ENCODE results near the gene FRY. TPM values are rescaled to one million over a fixed set of nuclear protein-coding genes. Genes with fewer than 3 reads are reported as not detected.

The FRY gene
- total RNA-seq, 2 donors from 2014 or later: 122 to 165 TPM

DNA sequence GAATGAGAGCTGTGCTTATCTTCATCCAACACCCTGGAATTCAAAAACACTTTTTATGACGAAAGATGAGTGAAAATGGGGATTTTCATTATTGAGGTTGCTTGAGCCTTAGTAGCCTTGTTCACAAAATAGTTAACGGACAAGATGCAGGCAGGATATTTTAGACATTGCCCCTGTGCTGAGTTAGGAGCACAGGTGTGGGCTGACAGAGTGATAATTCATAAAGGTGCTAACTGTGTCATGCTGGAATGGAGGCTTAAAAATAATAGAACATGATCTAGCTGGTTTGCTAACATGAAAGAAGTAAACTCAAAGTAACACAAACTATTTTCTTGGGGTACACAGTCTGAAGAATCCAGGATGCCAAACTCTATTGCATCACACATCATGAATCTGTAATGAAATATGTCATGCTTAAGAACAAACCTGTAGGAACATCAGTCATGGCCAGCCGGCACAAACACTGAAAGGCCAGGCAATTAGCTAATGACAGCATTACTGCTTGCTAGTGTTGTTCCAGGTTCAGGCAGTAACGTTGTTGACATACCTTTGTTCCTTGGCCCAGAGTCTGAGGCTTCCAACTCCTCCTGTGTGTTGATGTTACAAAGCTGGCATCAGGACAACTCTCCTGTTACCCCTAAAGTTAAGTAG lies 55.3 kb downstream of the FRY start:
- Histone ChIP-seq H3K36me3 (no peaks in the 10 kb centered on the region), H3K4me3 (no peak overlapping the region), H3K27me3 (replicated peaks; ENCODE audit: insufficient read depth) (no peaks in the 10 kb centered on the region), H3K4me1 (ENCODE audit: control insufficient read depth in 1 of 2, low read depth in 2 of 2) (peaks cover 0 to 21% of the 10 kb centered on the region in 2 donors), H3K9me3 (no peaks in the 10 kb centered on the region), H3K27ac (no peak overlapping the region)
- ATAC-seq (ENCODE audit: insufficient number of reproducible peaks, low FRiP score, low read depth) (no peak), DNase-seq (ENCODE audit: low spot score) (no peak)
- TF ChIP-seq, protein P1, sequence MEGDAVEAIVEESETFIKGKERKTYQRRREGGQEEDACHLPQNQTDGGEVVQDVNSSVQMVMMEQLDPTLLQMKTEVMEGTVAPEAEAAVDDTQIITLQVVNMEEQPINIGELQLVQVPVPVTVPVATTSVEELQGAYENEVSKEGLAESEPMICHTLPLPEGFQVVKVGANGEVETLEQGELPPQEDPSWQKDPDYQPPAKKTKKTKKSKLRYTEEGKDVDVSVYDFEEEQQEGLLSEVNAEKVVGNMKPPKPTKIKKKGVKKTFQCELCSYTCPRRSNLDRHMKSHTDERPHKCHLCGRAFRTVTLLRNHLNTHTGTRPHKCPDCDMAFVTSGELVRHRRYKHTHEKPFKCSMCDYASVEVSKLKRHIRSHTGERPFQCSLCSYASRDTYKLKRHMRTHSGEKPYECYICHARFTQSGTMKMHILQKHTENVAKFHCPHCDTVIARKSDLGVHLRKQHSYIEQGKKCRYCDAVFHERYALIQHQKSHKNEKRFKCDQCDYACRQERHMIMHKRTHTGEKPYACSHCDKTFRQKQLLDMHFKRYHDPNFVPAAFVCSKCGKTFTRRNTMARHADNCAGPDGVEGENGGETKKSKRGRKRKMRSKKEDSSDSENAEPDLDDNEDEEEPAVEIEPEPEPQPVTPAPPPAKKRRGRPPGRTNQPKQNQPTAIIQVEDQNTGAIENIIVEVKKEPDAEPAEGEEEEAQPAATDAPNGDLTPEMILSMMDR (IDR thresholded peaks at IDR 0.05): no peak

DNA sequence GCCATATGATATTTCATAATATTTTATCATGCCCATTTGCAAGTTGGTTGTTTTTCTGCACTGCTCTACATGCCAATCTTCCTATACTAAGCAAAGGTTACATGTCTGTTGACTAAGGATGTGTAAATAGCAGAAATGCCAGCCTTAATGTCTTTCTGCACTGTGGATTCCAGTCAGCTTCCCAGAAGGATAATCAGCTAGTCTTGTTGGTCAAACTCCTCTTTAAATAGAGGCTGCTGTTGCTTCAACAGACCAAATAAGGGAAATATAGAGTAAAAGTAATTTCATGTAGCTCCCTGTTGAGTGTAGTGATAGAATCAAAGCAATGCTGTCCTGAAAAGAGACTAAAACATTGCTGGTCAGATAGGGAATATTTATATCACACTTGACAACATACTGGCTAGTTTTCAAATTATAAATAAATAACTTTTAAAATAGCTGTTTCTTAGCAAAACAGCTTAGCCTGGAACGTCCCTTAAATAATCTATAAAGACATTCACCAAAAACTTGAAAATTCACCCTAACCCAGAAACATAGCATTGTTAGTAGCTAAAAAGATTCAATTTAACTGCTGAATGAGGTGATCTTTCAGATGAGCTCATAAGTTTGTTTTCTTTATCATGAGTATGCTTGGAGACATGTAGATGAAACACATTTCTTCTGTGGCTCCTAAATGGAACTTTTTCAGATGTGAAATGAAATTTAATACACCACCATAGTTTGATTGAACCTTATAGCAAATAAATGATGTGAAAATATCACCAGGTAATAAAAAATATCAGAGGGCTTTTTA lies 56.6 kb downstream of the FRY start:
- ATAC-seq (ENCODE audit: insufficient number of reproducible peaks, low FRiP score, low read depth): no peak
- no peak overlapping the region for H3K4me3 ChIP-seq
- DNase-seq (ENCODE audit: low spot score): no peak
- no peaks in the 10 kb centered on the region for H3K9me3 ChIP-seq
- no peaks in the 10 kb centered on the region for H3K36me3 ChIP-seq
- TF ChIP-seq, protein P1 (IDR thresholded peaks at IDR 0.05): no peak
- H3K4me1 ChIP-seq (ENCODE audit: control insufficient read depth in 1 of 2, low read depth in 2 of 2): peaks cover 0 to 21% of the 10 kb centered on the region in 2 donors
- H3K27ac ChIP-seq: no peak overlapping the region
- H3K27me3 ChIP-seq (replicated peaks; ENCODE audit: insufficient read depth): no peaks in the 10 kb centered on the region

DNA sequence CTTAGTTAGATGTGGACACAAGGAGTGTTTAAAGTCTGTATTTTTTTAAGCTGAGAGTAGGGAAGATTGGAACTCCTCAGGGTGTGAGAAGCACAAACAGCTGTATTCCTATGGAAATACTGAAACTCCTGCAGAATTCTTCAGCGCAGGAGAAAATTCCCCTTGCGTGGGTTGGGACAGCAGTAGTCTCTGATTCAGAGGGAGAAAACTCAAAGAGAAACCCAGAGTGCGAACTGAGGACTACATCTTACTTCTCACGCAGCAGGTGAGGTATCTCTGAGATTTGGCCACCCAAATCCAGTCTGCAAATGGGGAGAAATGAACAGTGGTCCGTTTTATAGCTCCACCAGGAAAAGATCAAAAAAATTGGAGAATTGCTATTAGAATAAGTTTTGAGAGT lies 60.9 kb downstream of the FRY start:
- DNase-seq (ENCODE audit: low spot score) (no peak), ATAC-seq (ENCODE audit: insufficient number of reproducible peaks, low FRiP score, low read depth) (no peak)
- Histone ChIP-seq H3K9me3 (no peaks in the 10 kb centered on the region), H3K36me3 (no peaks in the 10 kb centered on the region), H3K27me3 (replicated peaks; ENCODE audit: insufficient read depth) (no peaks in the 10 kb centered on the region), H3K27ac (no peak overlapping the region), H3K4me3 (no peak overlapping the region), H3K4me1 (ENCODE audit: control insufficient read depth in 1 of 2, low read depth in 2 of 2) (peaks cover 0 to 14% of the 10 kb centered on the region in 2 donors)
- TF ChIP-seq, protein P1 (IDR thresholded peaks at IDR 0.05): no peak

DNA sequence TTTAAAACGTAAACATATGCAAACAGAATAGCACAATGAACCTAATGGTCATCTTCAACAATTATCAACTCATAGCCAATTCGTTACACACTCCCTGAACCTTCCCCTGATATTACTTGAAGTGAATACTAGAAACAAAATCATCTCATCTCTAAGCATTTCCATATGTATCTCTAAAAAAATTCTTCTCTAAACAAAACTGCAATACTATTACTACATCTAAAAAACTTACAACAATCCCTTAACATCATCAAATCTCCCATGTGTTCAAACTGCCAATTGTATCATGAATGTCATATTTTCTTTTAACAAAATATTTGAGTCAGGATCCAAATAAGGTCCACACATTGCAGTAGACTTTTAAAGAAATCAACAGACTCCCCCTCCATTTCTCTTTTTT lies 61.4 kb downstream of the FRY start:
- Histone ChIP-seq H3K36me3 (no peaks in the 10 kb centered on the region), H3K27ac (no peak overlapping the region), H3K27me3 (replicated peaks; ENCODE audit: insufficient read depth) (no peaks in the 10 kb centered on the region), H3K4me1 (ENCODE audit: control insufficient read depth in 1 of 2, low read depth in 2 of 2) (peaks cover 0 to 9% of the 10 kb centered on the region in 2 donors), H3K4me3 (no peak overlapping the region), H3K9me3 (no peaks in the 10 kb centered on the region)
- no peak for ATAC-seq (ENCODE audit: insufficient number of reproducible peaks, low FRiP score, low read depth)
- TF ChIP-seq, protein P1 (IDR thresholded peaks at IDR 0.05): no peak
- no peak for DNase-seq (ENCODE audit: low spot score)

DNA sequence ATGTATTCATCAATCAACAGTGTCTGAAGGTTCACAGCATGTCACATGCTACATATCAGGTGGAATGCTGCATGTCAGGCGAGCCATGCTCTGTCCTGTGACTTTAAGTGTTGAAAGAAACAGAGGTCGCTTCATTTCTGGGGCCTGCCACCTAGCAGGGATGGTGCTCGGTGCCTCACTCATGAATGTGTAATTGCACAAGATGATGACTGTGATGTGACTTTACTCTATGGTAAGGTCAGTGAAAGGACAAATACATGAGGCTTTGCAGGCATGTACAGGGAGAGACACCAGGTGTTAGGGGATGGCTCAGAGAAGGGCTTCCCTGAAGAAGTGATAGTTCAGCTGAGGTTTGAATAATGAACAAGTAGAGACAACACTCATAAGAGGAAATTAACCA lies 66.7 kb downstream of the FRY start:
- ATAC-seq (ENCODE audit: insufficient number of reproducible peaks, low FRiP score, low read depth) (no peak), DNase-seq (ENCODE audit: low spot score) (no peak)
- TF ChIP-seq, protein P1 (IDR thresholded peaks at IDR 0.05): no peak
- Histone ChIP-seq H3K4me3 (no peak overlapping the region), H3K27me3 (replicated peaks; ENCODE audit: insufficient read depth) (no peaks in the 10 kb centered on the region), H3K36me3 (no peaks in the 10 kb centered on the region), H3K27ac (no peak overlapping the region), H3K9me3 (no peaks in the 10 kb centered on the region), H3K4me1 (ENCODE audit: control insufficient read depth in 1 of 2, low read depth in 2 of 2) (no peaks in the 10 kb centered on the region)
